ENCODE results near the gene LGALS8.

Gene LGALS8

GRCh38 chr1:236589531-236589930, 65.7 kb downstream of the LGALS8 start:
- DNase-seq (ENCODE audit: low spot score) = no peak

- no peak for DNase-seq (ENCODE audit: low spot score)
Observed at GRCh38 chr1:236590553-236591150, 66.9 kb downstream of the LGALS8 start.

- no peak for DNase-seq (ENCODE audit: low spot score)
Observed at GRCh38 chr1:236602171-236602570, 78.4 kb downstream of the LGALS8 start.
